H1 (cell line): ENCODE results near the gene RAB40A. TPM values are rescaled to one million over a fixed set of nuclear protein-coding genes. Genes with fewer than 3 reads are reported as not detected.

Experiments
- CEBPB ChIP-seq: IDR thresholded peaks from 2 replicates; pipeline ENCODE4 v1.6.1; 2012; ENCODE audit warnings: low read depth, low read length
- HDAC2 ChIP-seq, 2 experiments: fragments of 300-600 bp in 1 of 2; sonication (generic) in 1 of 2; IDR thresholded peaks; 2 replicates each; pipeline ENCODE4 v1.6.1; 2011 to 2012; ENCODE audit warnings: low read depth in 2 of 2, low read length in 2 of 2, mild to moderate bottlenecking in 2 of 2, moderate library complexity in 2 of 2, borderline replicate concordance in 1 of 2, inconsistent platforms in 1 of 2
- POLR2A ChIP-seq, 2 experiments: IDR thresholded peaks; 1 replicate in 1 of 2; 2 replicates in 1 of 2; pipeline ENCODE4 v1.6.1; 2011; ENCODE audit warnings: low read depth in 2 of 2, low read length in 2 of 2, mild to moderate bottlenecking in 2 of 2; ENCODE audit errors: control extremely low read depth in 1 of 2
- RNF2 ChIP-seq: fragments of 200-900, 300-1000 bp; sonication (generic); IDR thresholded peaks from 2 replicates; pipeline ENCODE4 v1.7.1; 2016; ENCODE audit warnings: borderline replicate concordance, low read depth, mild to moderate bottlenecking, antibody characterized with exemption, low read length; ENCODE audit not compliant: poor library complexity, severe bottlenecking; ENCODE audit errors: missing control alignments
- SAP30 ChIP-seq: fragments of 300-600 bp; sonication (generic); IDR thresholded peaks from 2 replicates; pipeline ENCODE4 v1.7.1; 2012; ENCODE audit warnings: low read length, moderate library complexity, mild to moderate bottlenecking, inconsistent platforms; ENCODE audit not compliant: insufficient read depth, insufficient replicate concordance
- SRF ChIP-seq: IDR thresholded peaks from 2 replicates; pipeline ENCODE4 v1.6.1; 2011; ENCODE audit warnings: mild to moderate bottlenecking, low read depth, low read length, moderate library complexity
- polyA plus RNA-seq, 7 experiments: library from polyadenylated mRNA; depleted of rRNA in 3 of 7; stranded (reverse) in 5 of 7; unstranded in 2 of 7; fragments of >200 nt in 5 of 7; fragments of 200-250 nt in 2 of 7; gene quantifications; 1 replicate in 5 of 7; 2 replicates in 1 of 7; 4 replicates in 1 of 7; pipeline versions ENCODE4 v1.2.1 to v1.2.3, GENCODE V29; 2011 to 2013; ENCODE audit warnings: missing spikeins in 2 of 7, mixed read lengths in 2 of 7
- total RNA-seq: library from RNA; stranded (reverse); fragmentation: NEBNext Ultra II Directional; extraction: Animal tissue kit (Norgen Biotek cat#: 25700); gene quantifications from 2 replicates; pipeline ENCODE4 v1.2.1, GENCODE V29; 2021

RAB40A gene
- total and polyA plus RNA-seq, 2 of the 8 experiments (the other 6 are each of a cell fraction or from before 2014, with no cell fraction given), result 0.09 to 0.21 TPM

DNA sequence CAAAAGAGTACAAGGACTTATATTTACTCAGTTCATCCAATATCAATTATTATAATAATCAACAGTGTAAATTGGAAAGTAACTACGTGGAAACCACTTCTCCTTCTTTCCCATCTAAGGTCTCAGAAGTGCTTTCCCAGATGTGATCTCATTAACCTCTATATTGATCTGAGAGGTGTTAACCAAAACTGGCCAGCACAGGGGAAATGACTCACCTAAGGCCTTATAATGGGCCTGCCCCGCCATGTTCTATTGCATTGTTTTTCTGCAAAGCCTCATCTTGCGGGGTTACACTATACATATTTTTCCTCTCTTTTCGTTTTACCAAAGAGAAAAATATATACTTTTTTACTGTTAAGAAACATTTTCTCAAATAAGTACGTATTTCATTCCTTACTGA, 20.5 kb downstream of the RAB40A start (continued):
- TF ChIP-seq HDAC2 (IDR thresholded peaks at IDR 0.05; ENCODE audit: borderline replicate concordance in 1 of 2, low read depth in 2 of 2, low read length in 2 of 2) (no peak), CEBPB (no peak), SAP30 (no peak), POLR2A (IDR thresholded peaks at IDR 0.05; ENCODE audit: control extremely low read depth in 1 of 2, low read depth in 2 of 2, low read length in 2 of 2) (no peak), SRF (no peak), RNF2 (no peak)
